Cardiac fibroblast (primary cell): Measurements from ENCODE around the gene FCF1.

ENCODE experiments used
- DNase-seq, 2 donors: peaks; one replicate each; pipeline versions ENCODE4 v3.0.0 to v3.0.0-alpha.2; 2010; ENCODE audit warnings: low read depth in 2 of 2
- H3K4me3 ChIP-seq, 2 donors: replicated peaks in 1 of 2; 1 replicate in 1 of 2; 2 replicates in 1 of 2; pipeline ENCODE4 v1.5.1; 2011; ENCODE audit warnings: low read depth in 2 of 2, low read length in 2 of 2, mild to moderate bottlenecking in 2 of 2, moderate library complexity in 1 of 2
- TF ChIP-seq, protein P1 (sequence below): IDR thresholded peaks from one replicate; pipeline ENCODE4 v1.5.1; 2011; ENCODE audit warnings: low read depth, mild to moderate bottlenecking, low read length, inconsistent platforms

Gene FCF1

DNA sequence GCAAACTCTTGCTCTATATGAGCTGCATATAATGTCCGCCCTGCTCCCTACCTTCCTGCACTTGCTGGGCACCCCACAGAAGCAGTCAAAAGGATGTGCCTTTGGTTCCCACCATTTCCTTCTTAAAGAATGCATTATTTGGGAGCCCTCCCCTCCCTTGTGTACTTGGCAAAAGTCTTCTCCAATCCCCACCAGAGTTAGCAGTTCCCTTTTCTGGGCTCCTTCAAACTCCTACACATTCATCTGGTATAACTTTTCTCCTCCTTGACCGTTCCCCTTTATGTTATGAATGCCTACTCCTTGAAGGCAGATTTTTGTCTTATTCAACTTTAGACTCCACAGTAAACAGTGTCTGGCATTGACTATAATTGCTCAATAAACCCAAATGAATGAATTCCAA is 27.9 kb upstream of the FCF1 start:
- TF ChIP-seq, protein P1, sequence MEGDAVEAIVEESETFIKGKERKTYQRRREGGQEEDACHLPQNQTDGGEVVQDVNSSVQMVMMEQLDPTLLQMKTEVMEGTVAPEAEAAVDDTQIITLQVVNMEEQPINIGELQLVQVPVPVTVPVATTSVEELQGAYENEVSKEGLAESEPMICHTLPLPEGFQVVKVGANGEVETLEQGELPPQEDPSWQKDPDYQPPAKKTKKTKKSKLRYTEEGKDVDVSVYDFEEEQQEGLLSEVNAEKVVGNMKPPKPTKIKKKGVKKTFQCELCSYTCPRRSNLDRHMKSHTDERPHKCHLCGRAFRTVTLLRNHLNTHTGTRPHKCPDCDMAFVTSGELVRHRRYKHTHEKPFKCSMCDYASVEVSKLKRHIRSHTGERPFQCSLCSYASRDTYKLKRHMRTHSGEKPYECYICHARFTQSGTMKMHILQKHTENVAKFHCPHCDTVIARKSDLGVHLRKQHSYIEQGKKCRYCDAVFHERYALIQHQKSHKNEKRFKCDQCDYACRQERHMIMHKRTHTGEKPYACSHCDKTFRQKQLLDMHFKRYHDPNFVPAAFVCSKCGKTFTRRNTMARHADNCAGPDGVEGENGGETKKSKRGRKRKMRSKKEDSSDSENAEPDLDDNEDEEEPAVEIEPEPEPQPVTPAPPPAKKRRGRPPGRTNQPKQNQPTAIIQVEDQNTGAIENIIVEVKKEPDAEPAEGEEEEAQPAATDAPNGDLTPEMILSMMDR = no peak
- no peak overlapping the region for H3K4me3 ChIP-seq
- no peak for DNase-seq

DNA sequence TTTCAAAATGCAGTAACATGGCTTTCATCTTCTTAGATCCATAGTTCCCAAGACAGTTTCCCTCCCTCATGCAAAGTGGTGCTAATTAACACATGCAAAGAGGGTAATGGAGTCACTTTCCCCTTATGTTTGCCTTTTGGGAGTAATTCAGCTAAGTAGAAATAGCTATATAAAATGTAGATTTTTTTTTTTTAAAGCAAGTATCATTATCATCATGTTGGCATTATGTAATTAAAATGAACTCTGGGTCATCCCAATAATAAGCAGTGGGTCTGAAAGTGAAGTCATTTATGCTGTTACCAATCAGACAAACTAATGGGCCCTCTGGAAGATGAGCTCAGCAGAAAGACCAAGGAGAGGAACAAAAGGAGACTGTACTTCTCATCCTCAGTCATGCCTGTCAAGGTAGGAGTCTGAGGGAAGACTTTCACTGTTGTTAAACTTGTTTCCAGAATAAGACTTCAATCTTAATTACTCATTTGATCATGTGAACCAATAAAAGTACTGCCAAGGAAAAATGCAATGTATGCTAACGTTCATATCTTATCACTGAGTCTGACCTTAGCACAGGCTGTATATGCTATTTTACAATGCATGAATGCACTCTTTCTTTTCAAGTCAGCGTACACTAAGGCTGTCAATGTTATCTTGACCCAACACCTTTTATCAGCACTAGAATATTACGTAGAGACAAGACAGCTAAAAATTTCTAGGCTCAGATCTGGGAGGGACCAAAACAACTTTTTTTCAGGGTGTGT is 26.8 kb upstream of the FCF1 start:
- no peak for DNase-seq
- no peak overlapping the region for H3K4me3 ChIP-seq
- TF ChIP-seq, protein P1 = no peak

DNA sequence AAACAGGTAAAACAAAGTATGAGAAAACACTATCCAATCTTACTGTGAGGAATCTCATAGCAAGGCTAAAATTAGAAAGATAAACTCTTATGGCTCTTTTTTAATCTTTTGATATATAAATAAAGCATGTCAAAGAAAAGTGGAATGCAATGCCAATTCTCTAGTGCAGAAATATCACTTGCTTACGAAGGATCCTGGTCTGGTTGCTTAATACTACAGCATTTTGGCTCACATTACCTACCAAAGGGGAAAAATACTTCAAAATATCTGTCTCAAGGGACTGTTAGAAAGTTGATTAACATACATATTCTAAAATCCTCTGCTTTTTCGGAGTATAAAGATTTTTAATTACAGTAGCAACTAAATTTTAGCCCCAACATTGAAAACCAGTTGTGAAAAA is 21.5 kb upstream of the FCF1 start:
- peak in 1 of 2 donors; percentile 46 for DNase-seq
- TF ChIP-seq, protein P1 = no peak

DNA sequence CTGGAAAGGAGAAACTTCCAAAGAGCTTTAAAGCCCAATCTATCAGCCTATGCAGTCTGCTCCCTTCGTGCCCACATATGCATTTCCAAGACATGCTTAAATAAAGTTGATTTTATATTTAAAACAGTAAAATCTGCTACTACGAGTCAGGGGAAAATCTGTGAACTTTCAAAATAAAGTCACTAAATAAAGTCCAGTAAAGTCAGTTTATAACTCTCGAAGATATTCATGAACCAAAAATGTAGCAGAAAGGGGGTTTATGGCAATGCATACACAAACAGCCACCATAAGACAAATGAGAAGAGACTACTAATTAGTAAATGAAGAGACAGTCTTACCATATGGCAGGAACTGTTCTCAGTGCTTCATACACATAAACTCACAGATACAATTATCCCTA is 19.8 kb upstream of the FCF1 start:
- no peak overlapping the region for H3K4me3 ChIP-seq
- TF ChIP-seq, protein P1 = no peak
- DNase-seq = no peak

More for the DNA sequence above, 21.5 kb upstream of the FCF1 start:
- H3K4me3 ChIP-seq = no peak overlapping the region

DNA sequence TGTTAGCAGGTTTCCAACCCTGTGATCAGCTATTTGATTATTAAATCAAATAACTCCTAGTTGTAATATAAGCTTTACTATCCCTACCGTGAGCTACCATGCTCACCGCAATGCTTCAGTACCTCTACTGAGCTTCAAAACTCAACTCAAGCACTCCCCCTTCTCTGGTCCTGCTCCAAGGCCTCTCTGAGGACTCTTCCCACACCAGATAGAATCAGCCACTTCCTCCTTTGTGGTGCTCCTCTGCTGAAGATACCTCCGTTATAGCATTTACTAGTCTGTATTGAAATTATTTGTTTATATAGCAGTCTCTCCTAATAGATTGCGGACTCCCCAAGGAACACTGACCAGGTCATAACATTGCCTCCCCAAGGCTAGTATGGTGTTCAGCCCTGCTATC is 17.5 kb upstream of the FCF1 start:
- DNase-seq = no peak
- H3K4me3 ChIP-seq = no peak overlapping the region
- TF ChIP-seq, protein P1 = no peak

DNA sequence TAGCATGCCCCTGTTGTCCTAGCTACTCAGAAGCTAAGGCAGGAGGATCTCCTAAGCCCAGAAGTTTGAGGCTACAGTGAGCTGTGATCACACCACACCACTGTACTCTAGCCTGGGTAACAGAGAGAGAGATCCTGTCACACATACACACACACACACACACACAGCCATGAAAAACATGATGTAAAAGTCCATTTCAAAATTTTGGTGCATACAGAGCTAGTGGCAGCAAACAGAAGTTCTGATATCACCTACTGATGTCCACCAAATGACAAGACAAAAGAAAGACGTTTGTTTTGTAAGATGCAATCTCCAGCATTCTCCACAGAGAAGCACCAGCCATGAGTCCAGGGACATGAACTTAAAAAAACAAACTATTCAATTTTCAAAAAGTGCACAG is 15.9 kb upstream of the FCF1 start:
- no peak overlapping the region for H3K4me3 ChIP-seq
- TF ChIP-seq, protein P1 = no peak
- DNase-seq = no peak

DNA sequence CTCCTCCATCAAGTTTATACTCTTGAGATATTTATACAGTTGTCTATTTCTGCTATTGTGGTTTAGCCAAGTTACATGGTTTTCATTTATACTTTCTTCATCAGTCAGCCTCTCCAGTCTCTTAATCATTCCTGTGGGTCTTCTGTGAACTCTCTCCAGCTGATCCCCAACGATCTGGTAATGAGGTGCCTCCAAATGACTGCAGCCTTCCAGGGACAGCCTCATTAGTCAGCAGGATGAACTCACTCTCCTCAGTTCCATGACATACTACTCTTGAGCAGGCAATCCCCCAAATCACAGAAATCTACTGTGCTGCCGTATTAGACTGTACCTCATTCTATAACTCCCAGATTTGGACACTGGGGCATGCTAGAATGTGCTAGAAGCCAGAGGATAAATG is 15.4 kb upstream of the FCF1 start:
- TF ChIP-seq, protein P1 = no peak
- DNase-seq = peak in 1 of 2 donors; percentile 71
- H3K4me3 ChIP-seq = no peak overlapping the region
